ENCODE measurements around the gene PGC. TPM values are rescaled to one million over a fixed set of nuclear protein-coding genes. Genes with fewer than 3 reads are reported as not detected.

The PGC gene
- total and polyA plus RNA-seq, 2 of the 8 experiments (the other 6 are each of a cell fraction or from before 2014, with no cell fraction given): 0.09 TPM; not detected in 1

- no peak for TF ChIP-seq SIRT6 (IDR thresholded peaks at IDR 0.05; ENCODE audit: low read length)
- TF ChIP-seq ZNF274 (IDR thresholded peaks at IDR 0.05; ENCODE audit: borderline replicate concordance, extremely low read depth, low read length): no peak
- TF ChIP-seq MAFK (IDR thresholded peaks at IDR 0.05; ENCODE audit: low read depth, low read length): no peak
- no peak for TF ChIP-seq CHD2 (IDR thresholded peaks at IDR 0.05; ENCODE audit: low read length)
- TF ChIP-seq SIN3A (conservative IDR thresholded peaks at IDR 0.05 in 1 of 2, IDR thresholded peaks at IDR 0.05 in 1 of 2; ENCODE audit: low read depth in 1 of 2, low read length in 2 of 2): peak in 1 of 2 experiments; percentile 79; a peak in 2 of 4 replicates
- no peak for TF ChIP-seq TEAD4 (IDR thresholded peaks at IDR 0.05; ENCODE audit: low read depth, low read length)
- TF ChIP-seq RNF2 (IDR thresholded peaks at IDR 0.05; ENCODE audit: borderline replicate concordance, low read depth, low read length, missing control alignments, poor library complexity, severe bottlenecking): no peak
- no peak for TF ChIP-seq CBX5 (IDR thresholded peaks at IDR 0.05; ENCODE audit: low read depth, low read length)
- TF ChIP-seq PHF8 (conservative IDR thresholded peaks at IDR 0.05; ENCODE audit: low read depth, low read length): 0 out of 2 replicates have a peak, but pooled peaks have one; percentile 29
- TF ChIP-seq RFX5 (IDR thresholded peaks at IDR 0.05; ENCODE audit: borderline replicate concordance, low read depth, low read length): no peak
- no peak for TF ChIP-seq SIX5 (IDR thresholded peaks at IDR 0.05; ENCODE audit: low read depth, low read length)
- TF ChIP-seq TCF12 (IDR thresholded peaks at IDR 0.05; ENCODE audit: low read depth, low read length): no peak
- no peak for TF ChIP-seq NRF1 (IDR thresholded peaks at IDR 0.05; ENCODE audit: low read depth, low read length)
- no peak for TF ChIP-seq E2F6 (IDR thresholded peaks at IDR 0.05)
- no peak for TF ChIP-seq RXRA (IDR thresholded peaks at IDR 0.05; ENCODE audit: insufficient read depth, low read depth, low read length)
- no peak for TF ChIP-seq CREB1 (IDR thresholded peaks at IDR 0.05)
- no peak for TF ChIP-seq USF2 (IDR thresholded peaks at IDR 0.05; ENCODE audit: low read length)
- TF ChIP-seq FOSL1 (IDR thresholded peaks at IDR 0.05; ENCODE audit: insufficient read depth, low read depth, low read length): no peak
- TF ChIP-seq ASH2L (IDR thresholded peaks at IDR 0.05; ENCODE audit: low read length): no peak
- no peak for TF ChIP-seq CHD1 (IDR thresholded peaks at IDR 0.05; ENCODE audit: low read depth, low read length)
- no peak for TF ChIP-seq SRF (IDR thresholded peaks at IDR 0.05; ENCODE audit: low read depth, low read length)
- no peak for TF ChIP-seq POLR2A (IDR thresholded peaks at IDR 0.05; ENCODE audit: control extremely low read depth in 1 of 2, low read depth in 2 of 2, low read length in 2 of 2)
- TF ChIP-seq CTBP2 (IDR thresholded peaks at IDR 0.05; ENCODE audit: borderline replicate concordance, insufficient read depth, insufficient read length, low read length): peak; percentile 83
Measured at GRCh38 chr6:41733707-41734665, 13.2 kb downstream of the PGC start (continued).

All from H1 (cell line).